Endothelial cell (in vitro differentiated cells): ENCODE data around the gene TCAP. TPM values are rescaled to one million over a fixed set of nuclear protein-coding genes. Genes with fewer than 3 reads are reported as not detected.

Source experiments
- DNase-seq: peaks from one replicate; pipeline ENCODE4 v3.0.0; 2021; ENCODE audit warnings: low spot score
- H3K27ac Mint-ChIP-seq: one replicate; pipeline ENCODE4 v1.8.0; 2021; ENCODE audit warnings: mixed read lengths, inconsistent platforms; ENCODE audit not compliant: unreplicated experiment
- H3K27me3 Mint-ChIP-seq: one replicate; pipeline ENCODE4 v1.8.0; 2021; ENCODE audit warnings: mild to moderate bottlenecking, moderate library complexity, mixed read lengths, inconsistent platforms; ENCODE audit not compliant: unreplicated experiment
- H3K36me3 Mint-ChIP-seq: one replicate; pipeline ENCODE4 v1.8.0; 2021; ENCODE audit warnings: mild to moderate bottlenecking, low read depth, mixed read lengths, inconsistent platforms; ENCODE audit not compliant: unreplicated experiment
- H3K4me1 Mint-ChIP-seq: one replicate; pipeline ENCODE4 v1.8.0; 2021; ENCODE audit warnings: mild to moderate bottlenecking, mixed read lengths, inconsistent platforms; ENCODE audit not compliant: unreplicated experiment
- H3K4me3 Mint-ChIP-seq: one replicate; pipeline ENCODE4 v1.8.0; 2021; ENCODE audit warnings: mild to moderate bottlenecking, mixed read lengths, inconsistent platforms; ENCODE audit not compliant: unreplicated experiment
- H3K9me3 Mint-ChIP-seq: one replicate; pipeline ENCODE4 v1.8.0; 2021; ENCODE audit warnings: mixed read lengths, inconsistent platforms; ENCODE audit not compliant: unreplicated experiment
- CTCF ChIP-seq: fragments of 200-600 bp; sonication (generic); IDR thresholded peaks from one replicate; pipeline ENCODE4 v1.5.0; 2021; ENCODE audit warnings: antibody characterized with exemption; ENCODE audit not compliant: unreplicated experiment
- total RNA-seq: library from RNA; stranded (reverse); fragmentation: NEBNext Ultra II Directional; extraction: Animal tissue kit (Norgen Biotek cat#: 25700); gene quantifications from one replicate; pipeline ENCODE4 v1.2.1, GENCODE V29; 2021; ENCODE audit not compliant: unreplicated experiment

Gene TCAP
- total RNA-seq, 1 donor from 2014 or later: 1.2 TPM

GRCh38 chr17:39626171-39627046 is 38.7 kb upstream of the TCAP start, which contains the start of gene PPP1R1B:
PPP1R1B (plus strand) TSS chr17:39626952; CDS start chr17:39627393, 441 bp downstream.
- DNase-seq: no peak
- peaks cover 22% of the 10 kb centered on the region for H3K27me3 Mint-ChIP-seq

GRCh38 chr17:39627047-39627711 is 38.0 kb upstream of the TCAP start:
- no peak for DNase-seq
- Mint-ChIP-seq H3K4me3 (peak overlapping the region; percentile 81), H3K27ac (no peak overlapping the region), H3K36me3 (no peaks in the 10 kb centered on the region), H3K4me1 (peaks cover 16% of the 10 kb centered on the region), H3K9me3 (no peaks in the 10 kb centered on the region), H3K27me3 (peaks cover 19% of the 10 kb centered on the region)
- no peak for TF ChIP-seq CTCF

More at GRCh38 chr17:39626171-39627046, 38.7 kb upstream of the TCAP start, which contains the start of gene PPP1R1B:
- H3K4me1 Mint-ChIP-seq: peaks cover 9% of the 10 kb centered on the region
- no peaks in the 10 kb centered on the region for H3K9me3 Mint-ChIP-seq
- peak within 1 kb of the TSS; percentile 81 for H3K4me3 Mint-ChIP-seq
- H3K36me3 Mint-ChIP-seq: no peaks in the 10 kb centered on the region
- no peak for TF ChIP-seq CTCF
- no peak within 1 kb of the TSS for H3K27ac Mint-ChIP-seq

GRCh38 chr17:39627712-39628516 is 37.2 kb upstream of the TCAP start:
- no peak for DNase-seq
- TF ChIP-seq CTCF: no peak
- H3K4me1 Mint-ChIP-seq: peaks cover 16% of the 10 kb centered on the region
- H3K27ac Mint-ChIP-seq: no peak overlapping the region
- H3K9me3 Mint-ChIP-seq: no peaks in the 10 kb centered on the region
- peaks cover 19% of the 10 kb centered on the region for H3K27me3 Mint-ChIP-seq
- H3K36me3 Mint-ChIP-seq: no peaks in the 10 kb centered on the region
- H3K4me3 Mint-ChIP-seq: no peak overlapping the region

- DNase-seq: no peak
- H3K9me3 Mint-ChIP-seq: no peaks in the 10 kb centered on the region
- no peaks in the 10 kb centered on the region for H3K36me3 Mint-ChIP-seq
- H3K4me1 Mint-ChIP-seq: peaks cover 16% of the 10 kb centered on the region
- peaks cover 19% of the 10 kb centered on the region for H3K27me3 Mint-ChIP-seq
- no peak overlapping the region for H3K27ac Mint-ChIP-seq
- no peak for TF ChIP-seq CTCF
- no peak overlapping the region for H3K4me3 Mint-ChIP-seq
Observed at GRCh38 chr17:39628655-39629493, 36.3 kb upstream of the TCAP start.
